Measurements from ENCODE around the gene ATOH8.

The ATOH8 gene

DNA sequence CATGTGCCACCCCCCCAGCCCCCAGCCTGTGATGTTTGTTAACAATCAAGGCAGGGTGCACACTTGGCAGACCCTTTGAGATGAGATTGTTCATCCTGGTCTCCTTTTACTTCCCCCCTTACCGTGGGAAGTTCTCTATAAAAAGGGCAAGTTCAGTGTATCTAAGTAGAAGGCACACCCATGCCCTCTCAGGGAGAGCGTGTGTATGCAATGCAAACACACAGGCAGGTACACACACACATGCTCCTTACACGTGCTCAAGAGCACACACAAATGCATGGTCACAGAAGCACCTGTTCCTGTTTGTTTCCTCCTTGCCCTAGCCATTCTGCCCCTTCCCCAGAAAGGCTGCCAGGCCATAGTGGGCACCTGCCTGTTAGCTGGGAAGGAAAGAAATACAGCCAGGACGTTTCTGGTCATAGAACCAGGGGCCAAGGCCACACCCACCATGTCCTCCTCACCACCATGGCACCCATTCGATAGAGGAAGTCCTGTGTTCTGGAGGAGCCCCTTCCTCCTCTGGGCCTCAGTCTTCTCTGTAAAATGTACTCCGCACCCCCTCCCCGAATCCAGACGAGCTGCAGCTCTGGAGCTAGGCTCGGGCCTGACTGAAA is 3.1 kb downstream of the ATOH8 start:
- H3K4me1 ChIP-seq (ENCODE audit: insufficient read depth, insufficient read length), result peaks cover 4% of the 10 kb centered on the region
- H3K4me3 ChIP-seq (ENCODE audit: insufficient read length, low read depth), result no peak overlapping the region
- H3K9ac ChIP-seq (ENCODE audit: insufficient read length, low read depth), result no peak overlapping the region
- H3K9me3 ChIP-seq (ENCODE audit: insufficient read depth, low read length), result no peaks in the 10 kb centered on the region
- no peak for DNase-seq (ENCODE audit: low read depth, low spot score)
- no peaks in the 10 kb centered on the region for H3K36me3 ChIP-seq (ENCODE audit: insufficient read depth, insufficient read length, low read length)
- TF ChIP-seq YY1 (IDR thresholded peaks at IDR 0.05; ENCODE audit: insufficient read depth, insufficient read length), result no peak
- no peak for TF ChIP-seq ZNF274 (IDR thresholded peaks at IDR 0.05; ENCODE audit: low read depth, low read length)
- no peak for TF ChIP-seq SUZ12 (IDR thresholded peaks at IDR 0.05; ENCODE audit: extremely low read depth, insufficient read depth, insufficient read length)
- peaks cover 46% of the 10 kb centered on the region for H3K27me3 ChIP-seq (ENCODE audit: insufficient read depth, insufficient read length)

GRCh38 chr2:85757860-85758259 is 4.1 kb downstream of the ATOH8 start:
- DNase-seq (ENCODE audit: low read depth, low spot score), result no peak
- Histone ChIP-seq H3K4me1 (ENCODE audit: insufficient read depth, insufficient read length) (peaks cover 4% of the 10 kb centered on the region), H3K4me3 (ENCODE audit: insufficient read length, low read depth) (no peak overlapping the region)

GRCh38 chr2:85758361-85759256 is 4.8 kb downstream of the ATOH8 start:
- peak overlapping the region; percentile 5 for H3K9ac ChIP-seq (ENCODE audit: insufficient read length, low read depth)

More at GRCh38 chr2:85757860-85758259, 4.1 kb downstream of the ATOH8 start:
- H3K9me3 ChIP-seq (ENCODE audit: insufficient read depth, low read length), result no peaks in the 10 kb centered on the region
- H3K27me3 ChIP-seq (ENCODE audit: insufficient read depth, insufficient read length), result peaks cover 36% of the 10 kb centered on the region
- H3K9ac ChIP-seq (ENCODE audit: insufficient read length, low read depth), result no peak overlapping the region
- no peak for TF ChIP-seq ZNF274 (IDR thresholded peaks at IDR 0.05; ENCODE audit: low read depth, low read length)
- no peak for TF ChIP-seq SUZ12 (IDR thresholded peaks at IDR 0.05; ENCODE audit: extremely low read depth, insufficient read depth, insufficient read length)
- TF ChIP-seq YY1 (IDR thresholded peaks at IDR 0.05; ENCODE audit: insufficient read depth, insufficient read length), result no peak
- H3K36me3 ChIP-seq (ENCODE audit: insufficient read depth, insufficient read length, low read length), result no peaks in the 10 kb centered on the region

DNA sequence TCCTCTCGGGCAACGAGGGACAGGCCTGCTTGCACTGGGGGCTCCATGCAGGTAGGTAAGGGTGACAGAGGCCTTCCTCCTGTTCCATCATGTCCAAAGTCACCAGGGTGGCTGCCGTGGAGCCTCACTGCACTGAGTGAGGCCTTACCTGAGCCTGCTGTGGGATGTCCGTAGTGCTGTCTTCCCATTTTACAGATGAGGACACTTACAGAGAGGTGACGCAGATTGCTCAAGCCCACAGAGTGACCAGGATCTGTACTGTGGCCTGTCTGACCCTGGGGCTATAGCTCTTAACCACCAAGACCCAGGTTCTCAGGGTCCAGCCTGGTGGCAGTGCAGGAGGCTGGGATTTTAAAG is 5.4 kb downstream of the ATOH8 start:
- Histone ChIP-seq H3K4me1 (ENCODE audit: insufficient read depth, insufficient read length) (peaks cover 4% of the 10 kb centered on the region), H3K4me3 (ENCODE audit: insufficient read length, low read depth) (no peak overlapping the region), H3K9me3 (ENCODE audit: insufficient read depth, low read length) (no peaks in the 10 kb centered on the region), H3K9ac (ENCODE audit: insufficient read length, low read depth) (no peak overlapping the region), H3K27me3 (ENCODE audit: insufficient read depth, insufficient read length) (peaks cover 27% of the 10 kb centered on the region), H3K36me3 (ENCODE audit: insufficient read depth, insufficient read length, low read length) (no peaks in the 10 kb centered on the region)
- DNase-seq (ENCODE audit: low read depth, low spot score), result no peak
- TF ChIP-seq SUZ12 (IDR thresholded peaks at IDR 0.05; ENCODE audit: extremely low read depth, insufficient read depth, insufficient read length), result no peak
- no peak for TF ChIP-seq ZNF274 (IDR thresholded peaks at IDR 0.05; ENCODE audit: low read depth, low read length)
- no peak for TF ChIP-seq YY1 (IDR thresholded peaks at IDR 0.05; ENCODE audit: insufficient read depth, insufficient read length)

More at GRCh38 chr2:85758361-85759256, 4.8 kb downstream of the ATOH8 start:
- Histone ChIP-seq H3K9me3 (ENCODE audit: insufficient read depth, low read length) (no peaks in the 10 kb centered on the region), H3K4me1 (ENCODE audit: insufficient read depth, insufficient read length) (peaks cover 4% of the 10 kb centered on the region), H3K4me3 (ENCODE audit: insufficient read length, low read depth) (no peak overlapping the region), H3K36me3 (ENCODE audit: insufficient read depth, insufficient read length, low read length) (no peaks in the 10 kb centered on the region), H3K27me3 (ENCODE audit: insufficient read depth, insufficient read length) (peaks cover 29% of the 10 kb centered on the region)
- no peak for TF ChIP-seq ZNF274 (IDR thresholded peaks at IDR 0.05; ENCODE audit: low read depth, low read length)
- TF ChIP-seq YY1 (IDR thresholded peaks at IDR 0.05; ENCODE audit: insufficient read depth, insufficient read length), result no peak
- TF ChIP-seq SUZ12 (IDR thresholded peaks at IDR 0.05; ENCODE audit: extremely low read depth, insufficient read depth, insufficient read length), result no peak
- DNase-seq (ENCODE audit: low read depth, low spot score), result no peak

DNA sequence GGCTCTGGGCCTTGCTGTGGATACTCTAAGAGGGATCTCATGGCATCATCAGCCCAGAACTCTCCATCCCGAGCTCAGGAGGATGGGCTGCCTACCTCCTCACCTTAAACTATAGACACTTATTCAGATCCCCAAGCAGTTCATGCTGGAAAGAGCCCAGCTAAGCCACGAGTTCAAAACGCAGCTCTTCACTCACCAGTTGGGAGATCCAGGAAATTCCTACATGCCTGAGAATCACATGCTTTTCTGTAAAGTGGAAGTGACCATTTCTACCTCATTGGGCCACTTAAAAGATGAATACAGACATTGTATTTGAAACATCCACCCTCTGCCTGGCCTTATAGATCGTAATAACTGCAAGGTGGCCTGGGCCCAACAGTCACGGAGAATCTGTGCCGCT is 6.6 kb downstream of the ATOH8 start:
- no peak overlapping the region for H3K9ac ChIP-seq (ENCODE audit: insufficient read length, low read depth)
- DNase-seq (ENCODE audit: low read depth, low spot score), result no peak
- peaks cover under 1% of the 10 kb centered on the region for H3K4me1 ChIP-seq (ENCODE audit: insufficient read depth, insufficient read length)
- no peaks in the 10 kb centered on the region for H3K9me3 ChIP-seq (ENCODE audit: insufficient read depth, low read length)
- no peaks in the 10 kb centered on the region for H3K36me3 ChIP-seq (ENCODE audit: insufficient read depth, insufficient read length, low read length)
- H3K27me3 ChIP-seq (ENCODE audit: insufficient read depth, insufficient read length), result peaks cover 19% of the 10 kb centered on the region
- TF ChIP-seq SUZ12 (IDR thresholded peaks at IDR 0.05; ENCODE audit: extremely low read depth, insufficient read depth, insufficient read length), result no peak
- TF ChIP-seq YY1 (IDR thresholded peaks at IDR 0.05; ENCODE audit: insufficient read depth, insufficient read length), result no peak
- no peak for TF ChIP-seq ZNF274 (IDR thresholded peaks at IDR 0.05; ENCODE audit: low read depth, low read length)
- no peak overlapping the region for H3K4me3 ChIP-seq (ENCODE audit: insufficient read length, low read depth)

- H3K4me1 ChIP-seq (ENCODE audit: insufficient read depth, insufficient read length), result peaks cover under 1% of the 10 kb centered on the region
- no peak overlapping the region for H3K9ac ChIP-seq (ENCODE audit: insufficient read length, low read depth)
- no peak overlapping the region for H3K4me3 ChIP-seq (ENCODE audit: insufficient read length, low read depth)
- TF ChIP-seq YY1 (IDR thresholded peaks at IDR 0.05; ENCODE audit: insufficient read depth, insufficient read length), result no peak
- no peak for TF ChIP-seq SUZ12 (IDR thresholded peaks at IDR 0.05; ENCODE audit: extremely low read depth, insufficient read depth, insufficient read length)
- TF ChIP-seq ZNF274 (IDR thresholded peaks at IDR 0.05; ENCODE audit: low read depth, low read length), result no peak
- peaks cover 14% of the 10 kb centered on the region for H3K27me3 ChIP-seq (ENCODE audit: insufficient read depth, insufficient read length)
- no peaks in the 10 kb centered on the region for H3K36me3 ChIP-seq (ENCODE audit: insufficient read depth, insufficient read length, low read length)
- H3K9me3 ChIP-seq (ENCODE audit: insufficient read depth, low read length), result no peaks in the 10 kb centered on the region
- DNase-seq (ENCODE audit: low read depth, low spot score), result no peak
Measured at GRCh38 chr2:85760872-85761271, 7.1 kb downstream of the ATOH8 start.

DNA sequence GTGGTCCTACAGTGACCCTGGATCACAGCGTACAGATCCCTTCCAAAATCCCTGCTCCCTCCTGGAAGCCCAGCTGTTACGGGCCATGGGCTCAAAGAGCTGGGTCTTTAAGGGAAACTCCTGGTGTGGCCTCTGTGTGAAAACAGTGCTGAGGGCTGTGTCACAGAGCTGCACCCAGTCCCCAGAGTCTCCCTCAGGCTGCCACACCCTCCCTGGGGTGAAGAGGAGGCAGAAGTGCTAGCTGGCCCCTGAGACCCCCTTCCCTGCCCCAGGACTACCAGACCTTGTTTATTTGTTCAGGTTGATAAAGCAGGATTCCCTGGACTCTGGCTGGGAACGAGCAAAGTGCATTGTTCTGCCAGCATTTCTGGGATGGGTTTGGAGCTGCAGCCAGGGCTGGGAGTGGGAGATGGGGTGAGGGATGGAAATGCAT is 7.7 kb downstream of the ATOH8 start:
- Histone ChIP-seq H3K27me3 (ENCODE audit: insufficient read depth, insufficient read length) (peaks cover 8% of the 10 kb centered on the region), H3K36me3 (ENCODE audit: insufficient read depth, insufficient read length, low read length) (no peaks in the 10 kb centered on the region), H3K9me3 (ENCODE audit: insufficient read depth, low read length) (no peaks in the 10 kb centered on the region), H3K9ac (ENCODE audit: insufficient read length, low read depth) (no peak overlapping the region), H3K4me1 (ENCODE audit: insufficient read depth, insufficient read length) (peaks cover 8% of the 10 kb centered on the region), H3K4me3 (ENCODE audit: insufficient read length, low read depth) (no peak overlapping the region)
- no peak for TF ChIP-seq ZNF274 (IDR thresholded peaks at IDR 0.05; ENCODE audit: low read depth, low read length)
- no peak for DNase-seq (ENCODE audit: low read depth, low spot score)

Data from NT2/D1 (cell line).